Neural cell (in vitro differentiated cells): ENCODE measurements around the gene ADARB2. TPM values are rescaled to one million over a fixed set of nuclear protein-coding genes. Genes with fewer than 3 reads are reported as not detected.
A peak's percentile ranks its signal among the peaks of the same experiment; 100 is the strongest.

Source experiments
- H2AFZ ChIP-seq: fragments of 200-600, 300-800 bp; sonication (generic), shearing (Covaris generic); 2 replicates; pipeline ENCODE4 v1.6.0; 2014; ENCODE audit warnings: low read depth, mild to moderate bottlenecking, antibody characterized with exemption, low read length, moderate library complexity
- H3F3A ChIP-seq: fragments of 200-600 bp; shearing (Covaris generic); 2 replicates; pipeline ENCODE4 v1.6.1; 2016; ENCODE audit warnings: mild to moderate bottlenecking, moderate library complexity, mixed read lengths, antibody characterized with exemption, low read length; ENCODE audit not compliant: insufficient read depth, poor library complexity, severe bottlenecking
- H3K27ac ChIP-seq: fragments of 200-600, 300-800 bp; sonication (generic), shearing (Covaris generic); 2 replicates; pipeline ENCODE4 v1.5.1; 2014; ENCODE audit warnings: mild to moderate bottlenecking, low read length, moderate library complexity
- H3K27me3 ChIP-seq: fragments of 300-800, 200-600 bp; sonication (generic), shearing (Covaris generic); 2 replicates; pipeline ENCODE4 v1.6.0; 2014; ENCODE audit warnings: mild to moderate bottlenecking, low read depth, low read length, moderate library complexity; ENCODE audit not compliant: insufficient read depth
- H3K36me3 ChIP-seq: fragments of 300-800, 200-600 bp; sonication (generic), shearing (Covaris generic); 2 replicates; pipeline ENCODE4 v1.5.1; 2014; ENCODE audit warnings: mild to moderate bottlenecking, antibody characterized with exemption, low read length, moderate library complexity; ENCODE audit not compliant: insufficient read depth
- H3K4me2 ChIP-seq: fragments of 300-800, 200-600 bp; sonication (generic), shearing (Covaris generic); 2 replicates; pipeline ENCODE4 v1.6.0; 2014; ENCODE audit warnings: mild to moderate bottlenecking, low read length
- H3K4me3 ChIP-seq: fragments of 300-800, 200-600 bp; sonication (generic), shearing (Covaris generic); 2 replicates; pipeline ENCODE4 v1.5.1; 2014; ENCODE audit warnings: mild to moderate bottlenecking, low read length, moderate library complexity
- H3K79me2 ChIP-seq: fragments of 200-600 bp; shearing (Covaris generic); replicated peaks from 2 replicates; pipeline ENCODE4 v1.6.0; 2014; ENCODE audit warnings: mild to moderate bottlenecking, low read length, moderate library complexity; ENCODE audit not compliant: insufficient read depth
- H3K9ac ChIP-seq: fragments of 300-800, 200-600 bp; sonication (generic), shearing (Covaris generic); 2 replicates; pipeline ENCODE4 v1.6.1; 2016; ENCODE audit warnings: mild to moderate bottlenecking, low read length, mixed read lengths
- H3K9me2 ChIP-seq: fragments of 200-600 bp; shearing (Covaris generic); 2 replicates; pipeline ENCODE4 v1.6.1; 2016; ENCODE audit warnings: mild to moderate bottlenecking, low read length, mixed read lengths; ENCODE audit not compliant: insufficient read depth
- H3K9me3 ChIP-seq: fragments of 200-600, 300-800 bp; sonication (generic), shearing (Covaris generic); 2 replicates; pipeline ENCODE4 v1.6.1; 2016; ENCODE audit warnings: mild to moderate bottlenecking, mixed run types, low read length, moderate library complexity, mixed read lengths
- H4K20me1 ChIP-seq: fragments of 200-600 bp; shearing (Covaris generic); 2 replicates; pipeline ENCODE4 v1.6.1; 2016; ENCODE audit warnings: mild to moderate bottlenecking, mixed run types; ENCODE audit not compliant: insufficient read depth
- EP300 ChIP-seq: fragments of 450-650 bp; conservative IDR thresholded peaks from 2 replicates; pipeline ENCODE4 v1.6.1; 2014; ENCODE audit warnings: antibody characterized with exemption, mild to moderate bottlenecking, moderate library complexity; ENCODE audit not compliant: poor library complexity, severe bottlenecking
- EZH2 ChIP-seq: fragments of 200-600, 300-800 bp; shearing (Covaris generic), sonication (generic); IDR thresholded peaks from 2 replicates; pipeline ENCODE4 v1.6.1; 2014; ENCODE audit warnings: antibody characterized with exemption, low read length, borderline replicate concordance, mild to moderate bottlenecking; ENCODE audit not compliant: insufficient read depth, poor library complexity, severe bottlenecking
- MXI1 ChIP-seq: fragments of 450-650 bp; conservative IDR thresholded peaks from 2 replicates; pipeline ENCODE4 v1.6.1; 2014; ENCODE audit warnings: antibody characterized with exemption, mild to moderate bottlenecking; ENCODE audit not compliant: poor library complexity, severe bottlenecking
- POLR2AphosphoS5 ChIP-seq: IDR thresholded peaks from 2 replicates; pipeline ENCODE4 v1.6.1; 2012
- RAD21 ChIP-seq: fragments of 450-650 bp; conservative IDR thresholded peaks from 2 replicates; pipeline ENCODE4 v1.6.1; 2014; ENCODE audit warnings: antibody characterized with exemption, mild to moderate bottlenecking, moderate library complexity
- SMC3 ChIP-seq: fragments of 450-650 bp; conservative IDR thresholded peaks from 2 replicates; pipeline ENCODE4 v1.6.1; 2014; ENCODE audit warnings: antibody characterized with exemption, mild to moderate bottlenecking, moderate library complexity; ENCODE audit not compliant: poor library complexity
- TAF1 ChIP-seq: IDR thresholded peaks from 2 replicates; pipeline ENCODE4 v1.6.1; 2012; ENCODE audit warnings: low read depth
- polyA plus RNA-seq: library from polyadenylated mRNA; depleted of rRNA; stranded (reverse); fragments of >200 nt; gene quantifications from 2 replicates; pipeline ENCODE4 v1.2.3, GENCODE V29; 2014
- TF ChIP-seq, protein P1 (sequence below): fragments of 450-650 bp; IDR thresholded peaks from 2 replicates; pipeline ENCODE4 v1.5.1; 2014; ENCODE audit warnings: antibody characterized with exemption, mild to moderate bottlenecking, moderate library complexity; ENCODE audit not compliant: poor library complexity, severe bottlenecking

The ADARB2 gene
- polyA plus RNA-seq, 1 donor from 2014 or later: 3.6 TPM

DNA sequence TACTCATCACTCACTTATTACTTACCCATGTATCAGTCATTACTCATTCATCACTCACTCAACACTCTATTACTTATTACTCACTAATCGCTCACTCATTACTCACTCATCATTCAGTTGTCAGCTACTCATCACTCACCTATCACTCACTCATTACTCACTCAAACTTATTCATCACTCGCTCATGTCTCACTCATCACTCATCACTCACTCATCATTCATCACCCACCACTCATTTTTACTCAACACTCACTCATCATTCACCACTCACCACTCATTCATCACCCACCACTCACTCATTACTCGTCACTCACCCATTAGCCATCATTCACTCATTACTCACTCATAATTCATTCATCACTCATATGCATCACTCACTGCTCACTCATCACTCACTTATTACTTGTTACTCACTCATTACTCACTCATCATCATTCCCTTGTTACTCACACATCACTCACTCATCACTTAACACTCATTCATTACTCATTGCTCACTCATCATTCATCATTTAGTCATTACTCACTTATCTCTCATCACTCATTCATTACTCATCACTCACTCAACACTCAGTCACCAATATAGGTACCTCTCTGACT lies 237.9 kb downstream of the ADARB2 start:
- Histone ChIP-seq H3K36me3 (no peaks in the 10 kb centered on the region), H3K9ac (no peak overlapping the region), H3K9me3 (no peaks in the 10 kb centered on the region), H3K27ac (no peak overlapping the region), H3K4me2 (no peak overlapping the region), H3K79me2 (no peaks in the 10 kb centered on the region), H4K20me1 (no peaks in the 10 kb centered on the region), H3K4me3 (no peak overlapping the region), H3K9me2 (no peaks in the 10 kb centered on the region), H3K27me3 (no peaks in the 10 kb centered on the region), H2AFZ (no peak overlapping the region), H3F3A (no peaks in the 10 kb centered on the region)
- TF ChIP-seq EZH2 (no peak), EP300 (peak; percentile 64)

DNA sequence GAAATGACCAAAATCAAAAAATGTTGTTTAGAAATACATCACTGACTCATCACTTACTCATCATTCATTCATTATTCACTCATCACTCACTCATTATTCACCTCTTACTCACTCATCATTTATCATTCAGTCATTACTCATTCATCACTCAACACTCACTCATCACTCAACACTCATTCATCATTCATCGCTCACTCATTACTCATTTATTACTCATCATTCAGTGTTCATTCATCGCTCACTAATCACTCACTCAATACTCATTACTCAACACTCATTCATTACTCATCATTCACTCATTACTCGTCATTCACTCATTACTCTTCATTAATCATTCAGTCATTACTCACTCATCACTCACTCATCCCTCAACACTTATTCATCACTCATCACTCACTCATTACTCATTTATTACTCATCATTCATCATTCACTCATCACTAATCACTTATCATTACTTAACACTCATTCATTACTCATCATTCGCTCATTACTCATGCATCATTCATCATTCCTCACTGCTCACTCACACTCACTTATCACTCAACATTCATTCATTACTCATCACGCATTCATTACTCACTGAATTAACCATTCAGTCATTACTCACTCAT lies 238.5 kb downstream of the ADARB2 start:
- H3K4me2 ChIP-seq: no peak overlapping the region
- no peaks in the 10 kb centered on the region for H3K79me2 ChIP-seq
- H3K36me3 ChIP-seq: no peaks in the 10 kb centered on the region
- no peak overlapping the region for H3K4me3 ChIP-seq
- no peaks in the 10 kb centered on the region for H3K27me3 ChIP-seq
- no peaks in the 10 kb centered on the region for H4K20me1 ChIP-seq
- H3K27ac ChIP-seq: no peak overlapping the region
- no peak for TF ChIP-seq EP300
- no peak for TF ChIP-seq RAD21
- TF ChIP-seq POLR2AphosphoS5: no peak
- no peak for TF ChIP-seq SMC3
- no peak overlapping the region for H3K9ac ChIP-seq
- no peaks in the 10 kb centered on the region for H3K9me3 ChIP-seq
- H3F3A ChIP-seq: no peaks in the 10 kb centered on the region
- H2AFZ ChIP-seq: no peak overlapping the region
- H3K9me2 ChIP-seq: no peaks in the 10 kb centered on the region

DNA sequence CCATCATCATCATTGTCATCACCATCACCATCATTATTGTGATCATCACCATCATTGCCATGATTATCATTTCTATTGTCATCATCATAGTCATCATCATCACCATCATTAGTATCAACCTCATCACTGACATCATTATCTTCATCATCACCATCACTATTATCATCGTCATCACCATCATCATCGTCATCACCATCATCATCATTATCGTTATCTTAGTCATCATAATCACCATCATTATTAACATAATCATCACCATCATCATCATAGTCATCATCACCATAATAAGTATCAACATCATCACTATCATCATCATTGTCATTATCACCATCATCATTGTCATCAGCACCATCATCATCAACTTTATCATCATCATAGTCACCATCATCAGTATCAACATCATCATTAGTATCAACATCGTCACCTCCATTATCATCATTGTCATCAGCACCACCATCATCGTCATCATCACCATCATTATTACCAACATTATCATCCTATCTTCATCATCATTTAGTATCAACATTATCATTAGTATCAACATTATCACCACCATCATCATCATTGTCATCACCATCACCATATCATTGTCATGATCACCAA lies 241.3 kb downstream of the ADARB2 start:
- H3K27ac ChIP-seq: no peak overlapping the region
- TF ChIP-seq EZH2: no peak
- TF ChIP-seq TAF1: no peak
- TF ChIP-seq, protein P1, sequence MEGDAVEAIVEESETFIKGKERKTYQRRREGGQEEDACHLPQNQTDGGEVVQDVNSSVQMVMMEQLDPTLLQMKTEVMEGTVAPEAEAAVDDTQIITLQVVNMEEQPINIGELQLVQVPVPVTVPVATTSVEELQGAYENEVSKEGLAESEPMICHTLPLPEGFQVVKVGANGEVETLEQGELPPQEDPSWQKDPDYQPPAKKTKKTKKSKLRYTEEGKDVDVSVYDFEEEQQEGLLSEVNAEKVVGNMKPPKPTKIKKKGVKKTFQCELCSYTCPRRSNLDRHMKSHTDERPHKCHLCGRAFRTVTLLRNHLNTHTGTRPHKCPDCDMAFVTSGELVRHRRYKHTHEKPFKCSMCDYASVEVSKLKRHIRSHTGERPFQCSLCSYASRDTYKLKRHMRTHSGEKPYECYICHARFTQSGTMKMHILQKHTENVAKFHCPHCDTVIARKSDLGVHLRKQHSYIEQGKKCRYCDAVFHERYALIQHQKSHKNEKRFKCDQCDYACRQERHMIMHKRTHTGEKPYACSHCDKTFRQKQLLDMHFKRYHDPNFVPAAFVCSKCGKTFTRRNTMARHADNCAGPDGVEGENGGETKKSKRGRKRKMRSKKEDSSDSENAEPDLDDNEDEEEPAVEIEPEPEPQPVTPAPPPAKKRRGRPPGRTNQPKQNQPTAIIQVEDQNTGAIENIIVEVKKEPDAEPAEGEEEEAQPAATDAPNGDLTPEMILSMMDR: no peak
- no peak for TF ChIP-seq MXI1
- no peak for TF ChIP-seq EP300
- no peak for TF ChIP-seq POLR2AphosphoS5
- no peak overlapping the region for H3K4me3 ChIP-seq
- H3K9me3 ChIP-seq: no peaks in the 10 kb centered on the region
- no peaks in the 10 kb centered on the region for H3K79me2 ChIP-seq
- no peak overlapping the region for H3K4me2 ChIP-seq
- H2AFZ ChIP-seq: no peak overlapping the region
- no peaks in the 10 kb centered on the region for H3K36me3 ChIP-seq
- H3K9ac ChIP-seq: no peak overlapping the region
- H3K27me3 ChIP-seq: no peaks in the 10 kb centered on the region
- no peaks in the 10 kb centered on the region for H3K9me2 ChIP-seq
- no peaks in the 10 kb centered on the region for H3F3A ChIP-seq
- no peaks in the 10 kb centered on the region for H4K20me1 ChIP-seq
